Measurements from ENCODE around the gene CAMKK2. TPM values are rescaled to one million over a fixed set of nuclear protein-coding genes. Genes with fewer than 3 reads are reported as not detected.

CAMKK2 gene
- total RNA-seq: 26.7 and 32.7 TPM in 2 replicates

GRCh38 chr12:121296618-121297434, at the start of gene CAMKK2:
CAMKK2 (minus strand) TSS chr12:121296709; CDS start chr12:121274526, 22,183 bp downstream.

DNA sequence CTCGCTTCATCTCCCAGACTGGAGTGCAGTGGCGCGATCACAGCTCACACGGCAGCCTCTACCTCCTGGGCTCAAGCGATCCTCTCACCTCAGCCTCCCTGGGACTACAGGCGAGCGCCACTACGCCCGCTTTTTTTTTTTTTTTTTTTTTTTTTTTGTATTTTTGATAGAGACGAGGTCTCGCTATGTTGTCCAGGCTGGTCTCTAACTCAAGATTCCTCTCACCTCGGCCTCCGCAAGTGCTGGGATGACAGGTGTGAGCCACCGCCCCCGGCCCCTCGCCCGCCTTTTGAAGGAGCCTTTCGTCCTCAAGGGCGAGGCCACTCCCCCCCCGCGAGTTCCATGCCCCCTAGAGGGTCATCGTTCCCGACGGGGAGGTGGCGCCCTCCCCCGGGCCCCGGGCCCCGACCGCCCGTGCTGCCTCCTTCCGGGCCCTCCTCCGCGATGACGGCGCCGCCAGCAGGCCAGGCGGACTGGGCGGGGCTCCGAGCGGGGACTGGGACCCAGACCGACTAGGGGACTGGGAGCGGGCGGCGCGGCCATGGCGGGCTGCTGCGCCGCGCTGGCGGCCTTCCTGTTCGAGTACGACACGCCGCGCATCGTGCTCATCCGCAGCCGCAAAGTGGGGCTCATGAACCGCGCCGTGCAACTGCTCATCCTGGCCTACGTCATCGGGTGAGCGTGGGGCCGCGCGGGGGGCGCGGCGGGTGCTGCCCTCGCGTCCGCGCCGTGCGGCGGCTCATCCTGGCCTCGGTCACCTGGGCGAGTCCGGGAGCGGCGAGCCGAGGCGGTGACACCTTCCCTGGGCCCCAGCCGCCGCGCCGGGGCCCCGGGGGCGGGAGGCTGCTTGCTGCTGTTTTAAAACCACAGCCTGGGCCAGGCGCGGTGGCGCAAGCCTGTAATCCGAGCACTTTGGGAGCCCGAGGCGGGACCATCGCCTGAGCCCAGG, 86.6 kb downstream of the CAMKK2 start, which contains the start of gene P2RX4:
Gene P2RX4 (plus strand): TSS at position 506 of the 949 bp plus-strand sequence. CDS start 36 bp downstream, at position 542.

Other genes with a start within 250 kb of the CAMKK2 start
- 0.13 and 0.16 TPM in 2 replicates for gene P2RX7, start 163.8 kb downstream of the CAMKK2 start, total RNA-seq
- gene P2RX4, start 86.6 kb downstream of the CAMKK2 start, total RNA-seq: 31.1 and 34.7 TPM in 2 replicates
- 92.2 and 121 TPM in 2 replicates for gene ANAPC5, start 55.7 kb upstream of the CAMKK2 start, total RNA-seq
- 27.5 and 40.2 TPM in 2 replicates for gene RNF34, start 103.4 kb upstream of the CAMKK2 start, total RNA-seq